ENCODE measurements around the gene LAMA5.

DNA sequence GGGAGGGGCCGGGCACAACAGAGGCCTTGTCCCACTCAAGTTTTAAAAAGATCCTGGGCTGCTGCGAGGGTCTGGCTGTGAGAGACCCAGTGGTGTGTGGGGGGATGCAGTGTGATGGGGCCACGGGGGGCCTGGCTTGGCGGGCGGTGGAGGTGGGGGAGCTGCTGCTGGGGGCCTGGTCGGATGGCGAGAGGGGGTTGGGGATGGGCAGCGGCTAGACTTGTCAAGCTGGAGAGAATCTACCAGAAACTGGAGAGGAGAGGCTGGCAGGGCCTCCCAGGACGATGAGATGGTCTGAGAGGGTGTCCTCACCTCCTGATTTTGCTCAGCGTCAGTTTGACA, 24.9 kb upstream of the LAMA5 start:
- TF ChIP-seq TAF1 (IDR thresholded peaks at IDR 0.05; ENCODE audit: low read depth) (no peak), TEAD4 (IDR thresholded peaks at IDR 0.05) (no peak)
